WTC11 (cell line): ENCODE results near the gene ANKRD27. TPM values are rescaled to one million over a fixed set of nuclear protein-coding genes. Genes with fewer than 3 reads are reported as not detected.

ENCODE experiments used
- ATAC-seq: fragments of 200-7000 bp; cut with Tn5 transposase; 2 replicates; pipeline ENCODE4 v1.10.0; 2021; ENCODE audit warnings: mild to moderate bottlenecking, moderate library complexity
- CTCF ChIA-PET: fragments of 300-600 bp; sonication (Branson Sonifier 250); formaldehyde crosslinking; loops from one replicate; lab custom pipeline; 2021; ENCODE audit warnings: antibody characterized with exemption; lab: Charles Lee
- POLR2A ChIA-PET: fragments of 350-600 bp; sonication (Branson Sonifier 250); formaldehyde crosslinking; loops from one replicate; lab custom pipeline; 2021; ENCODE audit warnings: antibody characterized with exemption; lab: Charles Lee
- DNase-seq: peaks from one replicate; pipeline ENCODE4 v3.0.0; 2021; ENCODE audit warnings: low spot score
- H3K27ac Mint-ChIP-seq: 2 replicates; pipeline ENCODE4 v1.8.0; 2021; ENCODE audit warnings: mixed read lengths
- H3K27me3 Mint-ChIP-seq: 2 replicates; pipeline ENCODE4 v1.8.0; 2021; ENCODE audit warnings: low read depth, mild to moderate bottlenecking, moderate library complexity, mixed read lengths
- H3K36me3 Mint-ChIP-seq: 2 replicates; pipeline ENCODE4 v1.8.0; 2021; ENCODE audit warnings: mixed read lengths
- H3K4me1 Mint-ChIP-seq: 2 replicates; pipeline ENCODE4 v1.8.0; 2022; ENCODE audit warnings: mixed read lengths
- H3K4me3 Mint-ChIP-seq: 2 replicates; pipeline ENCODE4 v1.8.0; 2021; ENCODE audit warnings: mild to moderate bottlenecking, moderate library complexity, mixed read lengths
- H3K9me3 Mint-ChIP-seq: 2 replicates; pipeline ENCODE4 v1.8.0; 2021; ENCODE audit warnings: mixed read lengths
- CDX4 ChIP-seq: fragments of 250-450 bp; sonication (Bioruptor Pico); IDR thresholded peaks from 2 replicates; pipeline ENCODE4 v1.9.0; 2021; ENCODE audit warnings: moderate library complexity, mild to moderate bottlenecking, inconsistent platforms, borderline replicate concordance
- CREB1 ChIP-seq: sonication (generic); formaldehyde crosslinking; IDR thresholded peaks from 2 replicates; pipeline ENCODE4 v1.8.0; 2023; ENCODE audit warnings: mild to moderate bottlenecking, missing genetic modification reagents
- E2F5 ChIP-seq: sonication (generic); formaldehyde crosslinking; IDR thresholded peaks from 2 replicates; pipeline ENCODE4 v1.8.1; 2022; ENCODE audit warnings: mild to moderate bottlenecking, moderate library complexity, missing genetic modification reagents
- ERG ChIP-seq: fragments of 250-450 bp; sonication (Bioruptor Pico); IDR thresholded peaks from 2 replicates; pipeline ENCODE4 v1.8.0; 2021; ENCODE audit warnings: mild to moderate bottlenecking
- FOXP1 ChIP-seq: sonication (generic); formaldehyde crosslinking; IDR thresholded peaks from 2 replicates; pipeline ENCODE4 v1.8.0; 2022; ENCODE audit warnings: missing genetic modification reagents, mild to moderate bottlenecking, moderate library complexity, borderline replicate concordance
- FOXP4 ChIP-seq: sonication (generic); formaldehyde crosslinking; IDR thresholded peaks from 2 replicates; pipeline ENCODE4 v1.8.0; 2022; ENCODE audit warnings: mild to moderate bottlenecking, missing genetic modification reagents
- GABPB1 ChIP-seq: sonication (generic); formaldehyde crosslinking; IDR thresholded peaks from 2 replicates; pipeline ENCODE4 v1.8.1; 2023; ENCODE audit warnings: mild to moderate bottlenecking, missing genetic modification reagents
- JUN ChIP-seq: sonication (generic); formaldehyde crosslinking; IDR thresholded peaks from 2 replicates; pipeline ENCODE4 v1.8.0; 2023; ENCODE audit warnings: mild to moderate bottlenecking, missing genetic modification reagents
- KAT7 ChIP-seq: sonication (generic); formaldehyde crosslinking; IDR thresholded peaks from 2 replicates; pipeline ENCODE4 v1.8.1; 2023; ENCODE audit warnings: missing genetic modification reagents, mild to moderate bottlenecking, borderline replicate concordance
- OVOL2 ChIP-seq: fragments of 250-450 bp; sonication (Bioruptor Pico); IDR thresholded peaks from 2 replicates; pipeline ENCODE4 v1.9.0; 2021; ENCODE audit warnings: mild to moderate bottlenecking, borderline replicate concordance
- RORB ChIP-seq: fragments of 250-450 bp; sonication (Bioruptor Pico); IDR thresholded peaks from 2 replicates; pipeline ENCODE4 v1.9.0; 2021; ENCODE audit warnings: mild to moderate bottlenecking
- SOX15 ChIP-seq: fragments of 250-450 bp; sonication (Bioruptor Pico); IDR thresholded peaks from 2 replicates; pipeline ENCODE4 v1.9.0; 2021; ENCODE audit warnings: mild to moderate bottlenecking
- TEAD1 ChIP-seq: sonication (generic); formaldehyde crosslinking; IDR thresholded peaks from 2 replicates; pipeline ENCODE4 v1.8.0; 2022; ENCODE audit warnings: mild to moderate bottlenecking, missing genetic modification reagents
- USF2 ChIP-seq: sonication (generic); formaldehyde crosslinking; IDR thresholded peaks from 2 replicates; pipeline ENCODE4 v1.8.1; 2023; ENCODE audit warnings: mild to moderate bottlenecking, missing genetic modification reagents, moderate library complexity
- ZNF121 ChIP-seq: sonication (generic); formaldehyde crosslinking; IDR thresholded peaks from 2 replicates; pipeline ENCODE4 v1.8.0; 2023; ENCODE audit warnings: missing genetic modification reagents
- ZNF281 ChIP-seq: sonication (generic); formaldehyde crosslinking; IDR thresholded peaks from 2 replicates; pipeline ENCODE4 v1.8.0; 2023; ENCODE audit warnings: mild to moderate bottlenecking, missing genetic modification reagents
- ZNF317 ChIP-seq: sonication (generic); formaldehyde crosslinking; IDR thresholded peaks from 2 replicates; pipeline ENCODE4 v1.8.1; 2023; ENCODE audit warnings: low read depth, mild to moderate bottlenecking, moderate library complexity, missing genetic modification reagents, borderline replicate concordance
- ZNF423 ChIP-seq: fragments of 250-450 bp; sonication (Bioruptor Pico); IDR thresholded peaks from 2 replicates; pipeline ENCODE4 v2.1.2; 2022; ENCODE audit warnings: mild to moderate bottlenecking, moderate library complexity
- ZNF512 ChIP-seq: sonication (generic); formaldehyde crosslinking; IDR thresholded peaks from 2 replicates; pipeline ENCODE4 v1.8.1; 2022; ENCODE audit warnings: missing genetic modification reagents, borderline replicate concordance
- total RNA-seq: library from RNA; stranded (reverse); gene quantifications from 3 replicates; pipeline ENCODE4 v1.2.3, GENCODE V29; 2021

The ANKRD27 gene
- total RNA-seq, 1 experiment from 2014 or later, result 48.6 TPM

- DNase-seq, result peak; percentile 58
- CTCF ChIA-PET, result interaction anchor here (0.8 to 1.4 kb wide), 3 partner anchors 14 to 493 kb away, joined by 3 to 10 read pairs (median 5); no protein-coding TSS in a partner anchor
- POLR2A ChIA-PET, result interaction anchor here (0.6 to 0.7 kb wide), 2 partner anchors 10 to 96 kb away, joined by 3 to 6 read pairs; no protein-coding TSS in a partner anchor
These were observed 16.4 kb upstream of the ANKRD27 start, which contains the start of gene NUDT19 for GRCh38 chr19:32691291-32691951. Gene NUDT19 (plus strand): TSS chr19:32691821. CDS start chr19:32691961, 140 bp downstream.

More at GRCh38 chr19:32691291-32691951, 16.4 kb upstream of the ANKRD27 start, which contains the start of gene NUDT19:
- peaks cover 5% of the 10 kb centered on the region for H3K36me3 Mint-ChIP-seq
- peak within 1 kb of the TSS; percentile 59 for H3K4me3 Mint-ChIP-seq
- H3K9me3 Mint-ChIP-seq, result peaks cover 10% of the 10 kb centered on the region
- no peak within 1 kb of the TSS for H3K27ac Mint-ChIP-seq
- peaks cover 33% of the 10 kb centered on the region for H3K27me3 Mint-ChIP-seq
- peaks cover 9% of the 10 kb centered on the region for H3K4me1 Mint-ChIP-seq
- peak; percentile 68 for ATAC-seq
- TF ChIP-seq OVOL2 (CRISPR knock-in tag), result no peak
- TF ChIP-seq ZNF121 (CRISPR knock-in tag), result no peak
- no peak for TF ChIP-seq SOX15 (CRISPR knock-in tag)
- TF ChIP-seq CDX4 (CRISPR knock-in tag), result no peak
- TF ChIP-seq GABPB1 (CRISPR knock-in tag), result peak; percentile 37; the same call in 1 of the 2 replicates
- TF ChIP-seq FOXP4 (CRISPR knock-in tag), result no peak
- no peak for TF ChIP-seq TEAD1 (CRISPR knock-in tag)
- no peak for TF ChIP-seq FOXP1 (CRISPR knock-in tag)
- TF ChIP-seq JUN (CRISPR knock-in tag), result no peak
- TF ChIP-seq ERG, result no peak
- TF ChIP-seq USF2 (CRISPR knock-in tag), result no peak
- TF ChIP-seq ZNF423 (CRISPR knock-in tag), result peak; percentile 46; the same call in 1 of the 2 replicates
- no peak for TF ChIP-seq ZNF512 (CRISPR knock-in tag)
- no peak for TF ChIP-seq E2F5 (CRISPR knock-in tag)
- no peak for TF ChIP-seq RORB (CRISPR knock-in tag)
- TF ChIP-seq ZNF317 (CRISPR knock-in tag), result no peak
- TF ChIP-seq CREB1 (CRISPR knock-in tag), result no peak
- TF ChIP-seq KAT7 (CRISPR knock-in tag), result no peak
- TF ChIP-seq ZNF281, result 0 out of 2 replicates have a peak, but pooled peaks have one; percentile 22
